HepG2 (cell line): ENCODE measurements around the gene CELSR2.

Experiments used
- KLF16 ChIP-seq, 2 experiments: sonication (generic) in 1 of 2; formaldehyde crosslinking in 1 of 2; IDR thresholded peaks; 2 replicates each; pipeline versions ENCODE4 v1.6.1 to v1.8.0; 2016 to 2023; ENCODE audit warnings: missing genetic modification reagents in 2 of 2, missing compliant biosample characterization in 1 of 2
- MTA3 ChIP-seq: sonication (generic); formaldehyde crosslinking; IDR thresholded peaks from 2 replicates; pipeline ENCODE4 v1.4.0; 2020; ENCODE audit warnings: missing genetic modification reagents
- MXD1 ChIP-seq: sonication (generic); formaldehyde crosslinking; IDR thresholded peaks from 2 replicates; pipeline ENCODE4 v1.4.0; 2020; ENCODE audit warnings: mild to moderate bottlenecking, missing genetic modification reagents
- ZNF280D ChIP-seq: sonication (generic); formaldehyde crosslinking; IDR thresholded peaks from 2 replicates; pipeline ENCODE4 v1.5.1; 2020; ENCODE audit warnings: mild to moderate bottlenecking, missing genetic modification reagents
- ZNF704 ChIP-seq: sonication (generic); formaldehyde crosslinking; IDR thresholded peaks from 2 replicates; pipeline ENCODE4 v1.8.1; 2023; ENCODE audit warnings: mild to moderate bottlenecking, inconsistent platforms, moderate library complexity, missing genetic modification reagents, borderline replicate concordance

- no peak for TF ChIP-seq MTA3
- no peak for TF ChIP-seq ZNF704
- no peak for TF ChIP-seq ZNF280D
- TF ChIP-seq KLF16 (CRISPR knock-in tag; IDR thresholded peaks at IDR 0.05), result no peak
- no peak for TF ChIP-seq MXD1 (CRISPR knock-in tag)
Measured at GRCh38 chr1:109314795-109315194, 65.5 kb downstream of the CELSR2 start.
